Kasumi-1 (cell line): ENCODE data around the gene KCNJ18.
"Not testable (repeated sequence)": the region's sequence is repeated elsewhere in the genome, so short reads cannot be mapped to it uniquely, and the experiment has no call there.

Source experiments
- DNase-seq, 2 experiments: peaks; one replicate each; lab custom pipeline; 2025; lab: John Stamatoyannopoulos, UW

Gene KCNJ18

GRCh38 chr17:21702940-21703640 is 10.8 kb downstream of the KCNJ18 start:
- DNase-seq: not testable (repeated sequence)

- not testable (repeated sequence) for DNase-seq
Observed at GRCh38 chr17:21703891-21704872, 11.9 kb downstream of the KCNJ18 start.

DNA sequence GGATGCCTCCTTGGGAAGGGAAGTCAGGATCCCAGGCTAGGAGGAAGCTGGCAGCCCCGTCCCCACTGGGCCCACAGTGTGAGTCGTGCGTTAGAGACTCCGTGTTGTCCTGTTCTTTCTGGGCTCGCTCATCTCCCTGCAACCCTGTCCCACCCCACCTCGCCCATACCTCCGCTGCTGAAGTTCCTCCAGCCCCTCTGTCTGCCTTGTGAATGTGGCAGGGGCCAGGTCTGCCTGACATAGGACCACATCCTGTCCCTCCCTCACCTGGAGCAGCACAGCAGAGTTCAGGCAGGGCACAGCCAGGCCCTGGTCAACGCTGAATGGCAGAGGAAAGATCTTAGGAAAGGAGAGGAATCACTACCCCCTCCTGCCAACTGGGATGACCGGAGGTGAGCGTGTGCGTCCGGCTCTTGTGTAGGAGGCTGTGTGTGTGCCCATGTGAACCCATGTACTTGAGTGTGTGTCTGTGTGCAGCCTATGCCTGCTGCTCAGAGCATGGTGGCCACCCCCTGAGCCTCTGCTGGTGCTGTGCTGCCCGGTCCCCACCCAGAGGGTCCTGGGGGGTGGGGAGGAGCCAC is 12.8 kb downstream of the KCNJ18 start:
- no peak for DNase-seq

DNA sequence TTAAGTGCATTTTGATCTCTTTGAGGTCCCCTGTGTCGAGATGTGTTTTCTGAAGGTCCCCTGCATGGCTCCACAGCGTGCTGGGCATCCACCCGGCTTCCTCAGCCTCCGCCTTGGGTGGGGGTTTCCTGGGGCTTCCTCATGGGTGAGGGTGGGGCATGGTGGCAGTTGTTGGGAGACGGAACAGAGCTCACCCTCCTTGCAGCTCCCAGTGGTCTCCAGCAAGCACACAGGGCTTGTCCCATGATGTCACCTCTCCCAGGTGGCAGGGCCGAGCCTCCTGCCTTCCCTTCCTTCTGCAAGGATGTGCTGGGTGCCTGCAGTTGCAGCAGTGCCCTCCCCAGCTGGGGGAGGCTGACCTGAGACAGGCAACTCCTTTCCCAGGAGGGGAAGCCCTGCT is 13.4 kb downstream of the KCNJ18 start:
- DNase-seq: not testable (repeated sequence)

DNA sequence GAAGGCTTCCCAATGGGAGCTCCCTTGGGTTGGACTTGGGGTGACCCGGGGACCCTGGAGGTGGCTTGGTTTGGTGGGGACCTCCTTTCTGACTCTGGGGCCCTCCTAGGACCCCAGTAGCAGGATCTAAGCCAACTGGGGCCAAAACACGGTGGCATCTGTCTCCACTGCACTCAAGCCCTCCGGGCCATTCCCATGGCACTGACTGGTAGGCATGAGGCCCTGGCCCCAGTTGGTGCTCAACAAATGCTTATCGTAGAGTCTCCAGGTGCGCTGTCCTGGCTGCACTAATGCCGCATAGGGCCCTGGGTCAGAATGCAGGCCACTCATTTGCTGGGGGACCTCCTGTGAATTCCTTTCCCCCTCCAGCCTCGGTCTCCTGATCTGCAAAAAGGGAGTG is 14.2 kb downstream of the KCNJ18 start:
- DNase-seq: not testable (repeated sequence)

GRCh38 chr17:21707131-21707530 is 14.8 kb downstream of the KCNJ18 start:
- not testable (repeated sequence) for DNase-seq

DNA sequence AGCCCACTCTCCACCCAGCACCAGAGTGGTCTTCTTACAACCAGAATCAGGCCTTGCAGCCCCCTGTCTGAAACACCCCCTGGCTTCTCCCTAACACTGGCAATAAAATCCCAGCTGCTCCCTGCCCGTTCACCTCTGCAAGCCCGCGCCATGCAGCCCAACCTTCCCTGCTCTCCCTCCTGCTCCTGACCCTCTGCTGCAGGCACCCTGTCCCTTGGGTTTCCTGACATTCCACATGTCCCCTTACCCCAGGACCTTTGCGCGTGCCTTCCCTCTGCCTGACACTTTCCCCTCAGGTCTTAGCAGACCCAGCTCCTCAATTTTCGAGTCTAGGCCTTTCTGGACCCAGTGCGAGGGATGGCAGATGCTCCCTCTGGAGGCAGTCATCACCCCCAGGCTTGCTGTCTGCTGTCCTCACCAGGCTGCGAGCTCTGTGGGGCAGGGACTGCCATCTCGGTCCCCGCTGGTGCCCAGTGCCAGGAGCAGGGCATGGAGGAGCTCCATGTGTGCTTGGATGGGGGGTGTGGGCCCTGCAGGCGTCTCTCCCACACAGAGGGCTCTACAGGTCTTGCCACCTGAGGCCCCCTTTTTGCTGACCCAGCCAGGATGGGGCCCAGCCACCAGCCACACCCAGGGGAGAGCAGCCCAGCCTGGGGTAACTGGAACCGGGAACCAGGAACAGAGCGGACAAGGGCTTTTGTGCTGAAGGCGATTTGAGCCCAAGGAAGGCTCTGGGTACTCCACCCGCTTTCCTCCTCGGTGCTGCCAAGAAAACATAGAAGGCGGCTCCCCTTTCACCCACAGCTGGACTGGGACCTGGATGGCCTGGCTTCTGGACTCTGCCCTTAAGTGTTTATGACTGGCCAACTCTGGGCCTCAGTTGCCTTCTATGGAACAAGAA is 15.6 kb downstream of the KCNJ18 start:
- not testable (repeated sequence) for DNase-seq

GRCh38 chr17:21708612-21709535 is 16.6 kb downstream of the KCNJ18 start:
- DNase-seq: not testable (repeated sequence)

GRCh38 chr17:21709994-21710393 is 17.7 kb downstream of the KCNJ18 start:
- not testable (repeated sequence) for DNase-seq

DNA sequence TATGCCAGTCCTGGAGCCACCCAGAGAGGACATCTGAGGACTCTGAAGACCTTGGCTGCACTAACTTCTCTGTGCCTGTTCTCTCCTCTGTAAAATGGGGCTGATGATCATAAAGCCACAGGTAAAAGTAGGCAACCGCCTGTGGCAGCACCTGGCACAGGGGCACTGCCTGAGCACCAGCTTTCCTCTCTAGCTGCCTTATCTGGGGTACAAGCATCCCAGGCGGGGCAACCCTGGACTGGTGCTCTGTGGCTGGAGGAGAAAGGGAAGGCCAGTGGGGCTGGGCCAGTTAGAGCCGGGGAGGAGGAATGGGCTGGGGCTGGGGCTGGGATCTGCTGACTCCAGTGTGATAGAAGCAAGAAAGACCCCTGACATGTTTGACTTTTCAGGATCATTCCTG is 18.2 kb downstream of the KCNJ18 start:
- DNase-seq: not testable (repeated sequence)

GRCh38 chr17:21711182-21711581 is 18.9 kb downstream of the KCNJ18 start:
- no peak for DNase-seq

GRCh38 chr17:21713020-21713419 is 20.7 kb downstream of the KCNJ18 start:
- DNase-seq: not testable (repeated sequence)

GRCh38 chr17:21713631-21714030 is 21.3 kb downstream of the KCNJ18 start:
- not testable (repeated sequence) for DNase-seq

GRCh38 chr17:21714676-21715075 is 22.4 kb downstream of the KCNJ18 start:
- DNase-seq: not testable (repeated sequence)

- not testable (repeated sequence) for DNase-seq
Observed at GRCh38 chr17:21715877-21716276, 23.6 kb downstream of the KCNJ18 start.

DNA sequence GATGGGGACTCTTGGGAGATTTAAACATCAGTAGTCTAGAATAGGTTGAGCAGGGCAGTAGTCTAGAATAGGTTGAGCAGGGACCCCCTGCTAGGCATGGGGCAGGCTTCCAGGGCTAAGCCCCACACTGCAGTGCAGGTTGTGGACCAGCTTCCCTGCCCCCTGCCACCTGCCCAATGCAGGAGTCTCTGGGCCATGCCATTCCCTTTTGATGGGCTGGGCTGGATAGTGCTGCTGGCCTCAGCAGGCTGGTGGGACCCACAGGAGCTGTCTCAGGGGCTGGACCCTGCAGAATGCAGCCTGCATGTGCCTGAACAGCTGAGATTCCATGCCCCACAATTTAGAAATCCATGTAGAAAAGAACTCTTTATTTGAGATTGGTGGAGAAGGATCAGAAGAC is 26.6 kb downstream of the KCNJ18 start:
- DNase-seq: not testable (repeated sequence)

DNA sequence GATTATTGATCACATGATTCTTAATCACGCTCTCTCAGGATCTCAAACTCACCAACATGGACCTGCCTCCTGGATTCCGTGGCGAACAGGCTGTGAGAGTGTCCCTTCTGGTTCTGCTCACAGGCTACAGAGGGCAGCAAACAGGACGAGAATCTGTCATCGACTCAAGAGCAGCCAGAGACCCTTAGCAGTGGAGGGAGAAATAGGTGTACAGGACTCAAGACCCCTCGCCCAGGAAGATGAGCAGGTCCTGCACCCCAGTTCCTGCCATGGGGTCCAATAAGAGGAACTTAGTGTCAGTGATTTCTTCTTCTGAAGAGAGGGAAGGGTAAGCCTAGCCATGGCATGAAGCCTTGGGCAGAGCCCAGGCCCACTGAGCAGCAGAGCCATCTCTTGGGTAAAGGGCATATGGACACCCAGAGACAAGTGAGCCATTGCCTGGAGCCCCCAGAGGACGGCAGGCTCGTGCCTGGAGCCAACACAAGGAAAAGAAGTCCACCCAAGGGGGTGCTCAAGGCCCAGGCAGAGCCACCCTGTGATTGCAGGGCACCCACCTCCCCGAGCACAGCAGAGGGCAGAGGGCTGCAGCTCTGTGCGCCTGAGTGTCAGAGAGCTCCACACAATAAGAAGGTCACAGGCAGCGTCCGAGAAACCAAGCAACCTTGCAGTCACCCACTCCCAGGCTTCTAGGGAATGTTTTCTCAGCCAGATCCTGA is 27.3 kb downstream of the KCNJ18 start:
- not testable (repeated sequence) for DNase-seq

DNA sequence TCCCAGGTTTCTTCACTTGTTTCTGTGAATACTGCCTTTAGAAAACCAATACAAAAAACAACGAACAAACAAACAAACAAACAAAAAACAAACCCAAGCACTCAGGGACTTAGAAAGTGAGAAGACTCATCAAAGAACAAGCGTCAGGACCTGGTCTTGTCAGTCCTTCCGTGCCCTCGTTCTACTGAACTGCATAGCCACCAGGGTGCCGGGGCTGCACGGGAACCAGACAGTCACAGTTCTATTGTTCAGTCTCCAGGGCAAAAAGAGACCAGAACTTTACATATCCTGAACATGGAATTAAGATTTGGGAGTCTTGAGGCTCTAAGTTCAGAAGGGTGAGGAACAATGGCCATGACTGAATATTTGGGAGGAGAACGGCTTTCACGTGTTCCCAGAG is 28.2 kb downstream of the KCNJ18 start:
- not testable (repeated sequence) for DNase-seq

- not testable (repeated sequence) for DNase-seq
Observed at GRCh38 chr17:21722268-21722667, 29.9 kb downstream of the KCNJ18 start.
